H9 (cell line): ENCODE data around the gene DAND5. TPM values are rescaled to one million over a fixed set of nuclear protein-coding genes. Genes with fewer than 3 reads are reported as not detected.

ENCODE experiments used
- DNase-seq: peaks from one replicate; pipeline ENCODE4 v3.0.0-alpha.2; 2017
- H2AFZ ChIP-seq: one replicate; pipeline ENCODE4 v1.6.1; 2013; ENCODE audit warnings: mild to moderate bottlenecking, low read length, control low read depth, moderate library complexity
- H2AK5ac ChIP-seq: 2 replicates; pipeline ENCODE4 v1.6.1; 2013; ENCODE audit warnings: low read length, control low read depth, mixed read lengths; ENCODE audit not compliant: insufficient read length
- H2BK120ac ChIP-seq: one replicate; pipeline ENCODE4 v1.6.1; 2013; ENCODE audit warnings: low read depth, mild to moderate bottlenecking, low read length, control low read depth, inconsistent platforms; ENCODE audit not compliant: poor library complexity, severe bottlenecking
- H2BK12ac ChIP-seq: 2 replicates; pipeline ENCODE4 v1.6.1; 2013; ENCODE audit warnings: low read length, control low read depth, mixed read lengths, low read depth; ENCODE audit not compliant: insufficient read length
- H2BK15ac ChIP-seq: 2 replicates; pipeline ENCODE4 v1.6.1; 2013; ENCODE audit warnings: low read depth, low read length, control low read depth
- H2BK20ac ChIP-seq: one replicate; pipeline ENCODE4 v1.6.1; 2013; ENCODE audit warnings: low read depth, mild to moderate bottlenecking, low read length, control low read depth, inconsistent platforms; ENCODE audit not compliant: poor library complexity, severe bottlenecking
- H2BK5ac ChIP-seq: 2 replicates; pipeline ENCODE4 v1.6.1; 2013; ENCODE audit warnings: low read length, control low read depth, mixed read lengths; ENCODE audit not compliant: insufficient read length
- H3K14ac ChIP-seq: 2 replicates; pipeline ENCODE4 v1.6.1; 2013; ENCODE audit warnings: low read length, control low read depth; ENCODE audit not compliant: insufficient read depth
- H3K18ac ChIP-seq: 2 replicates; pipeline ENCODE4 v1.6.1; 2013; ENCODE audit warnings: low read depth, mild to moderate bottlenecking, mixed read lengths, low read length, control low read depth; ENCODE audit not compliant: insufficient read length
- H3K23ac ChIP-seq: 2 replicates; pipeline ENCODE4 v1.6.1; 2013; ENCODE audit warnings: low read length, control low read depth, mixed read lengths, low read depth; ENCODE audit not compliant: insufficient read length
- H3K23me2 ChIP-seq: 2 replicates; pipeline ENCODE4 v1.6.1; 2013; ENCODE audit warnings: low read depth, mild to moderate bottlenecking, mixed read lengths, low read length, control low read depth; ENCODE audit not compliant: insufficient read length, poor library complexity, severe bottlenecking
- H3K27ac ChIP-seq: 2 replicates; pipeline ENCODE4 v1.5.1; 2013; ENCODE audit warnings: low read length, control low read depth, mixed read lengths, low read depth; ENCODE audit not compliant: insufficient read length
- H3K27me3 ChIP-seq: 2 replicates; pipeline ENCODE4 v1.6.1; 2013; ENCODE audit warnings: low read length, control low read depth, inconsistent platforms; ENCODE audit not compliant: insufficient read depth
- H3K4ac ChIP-seq: 2 replicates; pipeline ENCODE4 v1.6.1; 2013; ENCODE audit warnings: low read depth, mild to moderate bottlenecking, control low read depth, inconsistent platforms, low read length, moderate library complexity
- H3K4me1 ChIP-seq: 2 replicates; pipeline ENCODE4 v1.6.1; 2013; ENCODE audit warnings: low read length, control low read depth, inconsistent platforms; ENCODE audit not compliant: insufficient read depth
- H3K4me2 ChIP-seq: 2 replicates; pipeline ENCODE4 v1.6.1; 2013; ENCODE audit warnings: low read length, control low read depth, mixed read lengths; ENCODE audit not compliant: insufficient read length, insufficient read depth
- H3K56ac ChIP-seq: 2 replicates; pipeline ENCODE4 v1.6.1; 2013; ENCODE audit warnings: low read depth, mild to moderate bottlenecking, mixed read lengths, low read length, control low read depth; ENCODE audit not compliant: insufficient read length
- H3K79me1 ChIP-seq: 2 replicates; pipeline ENCODE4 v1.6.1; 2013; ENCODE audit warnings: low read depth, mild to moderate bottlenecking, moderate library complexity, low read length, control low read depth, inconsistent platforms; ENCODE audit not compliant: insufficient read depth, poor library complexity, severe bottlenecking
- H3K79me2 ChIP-seq: 2 replicates; pipeline ENCODE4 v1.6.1; 2013; ENCODE audit warnings: low read length, control low read depth, inconsistent platforms; ENCODE audit not compliant: insufficient read depth
- H3K9ac ChIP-seq: 2 replicates; pipeline ENCODE4 v1.6.1; 2013; ENCODE audit warnings: low read length, control low read depth, mixed read lengths; ENCODE audit not compliant: insufficient read length; ENCODE audit errors: extremely low read depth
- H3K9me3 ChIP-seq: one replicate; pipeline ENCODE4 v1.6.1; 2013; ENCODE audit warnings: low read depth, low read length, inconsistent platforms; ENCODE audit not compliant: control insufficient read depth
- H3T11ph ChIP-seq: one replicate; pipeline ENCODE4 v1.6.1; 2013; ENCODE audit warnings: mild to moderate bottlenecking, low read length, control low read depth, inconsistent platforms
- H4K20me1 ChIP-seq: one replicate; pipeline ENCODE4 v1.6.1; 2013; ENCODE audit not compliant: control insufficient read depth, insufficient read length, insufficient read depth
- H4K5ac ChIP-seq: 2 replicates; pipeline ENCODE4 v1.6.1; 2013; ENCODE audit warnings: low read depth, mild to moderate bottlenecking, mixed read lengths, low read length, control low read depth; ENCODE audit not compliant: insufficient read length
- H4K8ac ChIP-seq: replicated peaks from 2 replicates; pipeline ENCODE4 v1.6.1; 2013; ENCODE audit warnings: low read length, control low read depth, mixed read lengths, low read depth; ENCODE audit not compliant: insufficient read length
- H4K91ac ChIP-seq: 2 replicates; pipeline ENCODE4 v1.6.1; 2013; ENCODE audit warnings: low read depth, mild to moderate bottlenecking, moderate library complexity, mixed read lengths, low read length, control low read depth; ENCODE audit not compliant: insufficient read length
- H3K27ac Mint-ChIP-seq, 3 experiments: 2 replicates in 2 of 3; 3 replicates in 1 of 3; pipeline ENCODE4 v1.8.0; 2020 to 2021; ENCODE audit warnings: mixed read lengths in 3 of 3, mild to moderate bottlenecking in 1 of 3, moderate library complexity in 1 of 3
- H3K27me3 Mint-ChIP-seq: 2 replicates; pipeline ENCODE4 v1.8.0; 2021; ENCODE audit warnings: low read depth, mild to moderate bottlenecking, moderate library complexity, mixed read lengths
- H3K36me3 Mint-ChIP-seq, 3 experiments: 2 replicates in 2 of 3; 3 replicates in 1 of 3; pipeline ENCODE4 v1.8.0; 2020 to 2021; ENCODE audit warnings: low read depth in 3 of 3, mixed read lengths in 3 of 3; ENCODE audit not compliant: insufficient read depth in 1 of 3
- H3K4me1 Mint-ChIP-seq, 2 experiments: 2 replicates each; pipeline ENCODE4 v1.8.0; 2020; ENCODE audit warnings: mixed read lengths in 2 of 2
- H3K4me3 Mint-ChIP-seq, 2 experiments: 2 replicates in 1 of 2; 3 replicates in 1 of 2; pipeline ENCODE4 v1.8.0; 2020 to 2021; ENCODE audit warnings: mild to moderate bottlenecking in 2 of 2, mixed read lengths in 2 of 2, moderate library complexity in 1 of 2
- H3K9me3 Mint-ChIP-seq, 2 experiments: 2 replicates in 1 of 2; 3 replicates in 1 of 2; pipeline ENCODE4 v1.8.0; 2020; ENCODE audit warnings: mild to moderate bottlenecking in 2 of 2, mixed read lengths in 2 of 2, moderate library complexity in 1 of 2
- CTCF ChIP-seq: fragments of 200-600 bp; sonication (generic); conservative IDR thresholded peaks from 3 replicates; pipeline ENCODE4 v1.8.0; 2021; ENCODE audit warnings: antibody characterized with exemption, mild to moderate bottlenecking
- WGBS: extraction: QIAGEN DNeasy Blood & Tissue Kit; methylation state at CpG from one replicate; pipeline ENCODE4 v1.1.7; 2013; ENCODE audit warnings: missing lambda C conversion rate, low lambda C conversion rate, mixed read lengths; ENCODE audit not compliant: insufficient read length; ENCODE audit errors: extremely low coverage; 5-methylcytosine and 5-hydroxymethylcytosine counted together
- total RNA-seq: library from RNA; stranded (reverse); gene quantifications from 2 replicates; pipeline ENCODE4 v1.2.1, GENCODE V29; 2021

Gene DAND5
- total RNA-seq, 1 experiment from 2014 or later, result 0.11 TPM

GRCh38 chr19:13008926-13009787, 39.8 kb downstream of the DAND5 start:
- no peak overlapping the region for H4K8ac ChIP-seq
- no peaks in the 10 kb centered on the region for H3K36me3 Mint-ChIP-seq
- H3K4me1 Mint-ChIP-seq, result peaks cover 5 to 39% of the 10 kb centered on the region in 2 experiments
- H3K79me1 ChIP-seq, result no peaks in the 10 kb centered on the region
- DNase-seq, result no peak
- no peaks in the 10 kb centered on the region for H3K79me2 ChIP-seq
- peaks cover 5% of the 10 kb centered on the region for H3K23me2 ChIP-seq
- no peak overlapping the region for H2BK20ac ChIP-seq
- H3K4me3 Mint-ChIP-seq, result peak overlapping the region in 1 of 2 experiments; percentile 35; a peak in 2 of 5 replicates
- no peak overlapping the region for H2BK120ac ChIP-seq
- H3K27me3 ChIP-seq, result peaks cover 73% of the 10 kb centered on the region
- no peak overlapping the region for H3K9ac ChIP-seq
- H3K23ac ChIP-seq, result no peak overlapping the region
- H3K9me3 Mint-ChIP-seq, result peaks cover 4 to 11% of the 10 kb centered on the region in 2 experiments; a peak in 4 of 5 replicates
- no CpG with 5 or more reads among the region's 28 CpGs for WGBS
- H3K4me1 ChIP-seq, result no peaks in the 10 kb centered on the region; the same call in 1 of the 2 replicates
- H4K20me1 ChIP-seq, result no peaks in the 10 kb centered on the region
- H3K14ac ChIP-seq, result no peak overlapping the region
- H2AFZ ChIP-seq, result no peak overlapping the region
- no peak overlapping the region for H3K18ac ChIP-seq
- H2BK12ac ChIP-seq, result no peak overlapping the region
- H3K27me3 Mint-ChIP-seq, result peaks cover 100% of the 10 kb centered on the region
- H2BK15ac ChIP-seq, result no peak overlapping the region
- H3K27ac ChIP-seq, result no peak overlapping the region
- H3K4me2 ChIP-seq, result no peak overlapping the region
- no peaks in the 10 kb centered on the region for H3K9me3 ChIP-seq
- H4K91ac ChIP-seq, result no peak overlapping the region
- no peak overlapping the region for H3T11ph ChIP-seq
- no peak for TF ChIP-seq CTCF
- H3K27ac Mint-ChIP-seq, result no peak overlapping the region; a peak in 1 of 7 replicates
- no peak overlapping the region for H3K56ac ChIP-seq
- no peak overlapping the region for H4K5ac ChIP-seq
- no peak overlapping the region for H3K4ac ChIP-seq
- H2AK5ac ChIP-seq, result no peak overlapping the region
- no peak overlapping the region for H2BK5ac ChIP-seq
